T47D (cell line): ENCODE measurements around the gene CNGB1.

Experiments used
- DNase-seq, 2 experiments: peaks; one replicate each; pipeline versions ENCODE4 v3.0.0 to v3.0.0-alpha.2; 2011 to 2012; ENCODE audit warnings: low read depth in 1 of 2, low spot score in 1 of 2
- JUND ChIP-seq: IDR thresholded peaks from 2 replicates; pipeline ENCODE4 v1.6.1; 2012; ENCODE audit warnings: low read depth
- in situ Hi-C: cut with HindIII; loops from 2 replicates; pipeline ENCODE4 v1.10.0; 2016; ENCODE audit warnings: low sequenced_read_pairs, low pct_unique_long_range_greater_than_20kb

CNGB1 gene

GRCh38 chr16:57940382-57940966 lies 30.5 kb downstream of the CNGB1 start:
- no peak for TF ChIP-seq JUND
- in situ Hi-C loops: no loop called here
- DNase-seq: no peak

- no peak for TF ChIP-seq JUND
- DNase-seq: no peak
- in situ Hi-C loops: no loop called here
Measured at GRCh38 chr16:57939872-57940224, 31.1 kb downstream of the CNGB1 start.

GRCh38 chr16:57938936-57939871 lies 31.7 kb downstream of the CNGB1 start:
- in situ Hi-C loops: no loop called here
- TF ChIP-seq JUND: no peak
- DNase-seq: peak in 1 of 2 experiments; percentile 32

DNA sequence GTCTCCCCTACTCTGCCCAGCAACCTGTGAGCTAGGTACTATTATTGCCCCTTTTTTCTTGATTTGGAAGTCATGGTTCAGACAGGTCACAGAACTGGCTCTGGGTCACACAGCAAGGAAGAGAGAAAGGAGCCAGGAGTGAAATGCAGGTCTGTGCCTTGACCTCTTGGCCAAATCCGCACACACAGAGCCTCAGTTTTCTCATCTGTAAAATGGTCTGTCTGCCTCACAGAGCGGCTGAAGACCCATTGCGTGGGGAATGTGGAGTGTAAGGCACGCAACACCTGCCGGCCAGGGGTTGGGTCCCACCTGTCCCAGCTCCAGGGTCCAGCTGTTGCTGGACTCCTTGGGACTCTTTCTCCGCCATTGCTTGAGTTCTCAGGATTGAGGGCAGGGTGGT lies 32.4 kb downstream of the CNGB1 start:
- in situ Hi-C loops: no loop called here
- no peak for DNase-seq
- no peak for TF ChIP-seq JUND

GRCh38 chr16:57937861-57938260 lies 33.1 kb downstream of the CNGB1 start:
- TF ChIP-seq JUND: no peak
- in situ Hi-C loops: no loop called here
- no peak for DNase-seq

- TF ChIP-seq JUND: no peak
- DNase-seq: no peak
- in situ Hi-C loops: no loop called here
Measured at GRCh38 chr16:57935904-57936303, 35.0 kb downstream of the CNGB1 start.

DNA sequence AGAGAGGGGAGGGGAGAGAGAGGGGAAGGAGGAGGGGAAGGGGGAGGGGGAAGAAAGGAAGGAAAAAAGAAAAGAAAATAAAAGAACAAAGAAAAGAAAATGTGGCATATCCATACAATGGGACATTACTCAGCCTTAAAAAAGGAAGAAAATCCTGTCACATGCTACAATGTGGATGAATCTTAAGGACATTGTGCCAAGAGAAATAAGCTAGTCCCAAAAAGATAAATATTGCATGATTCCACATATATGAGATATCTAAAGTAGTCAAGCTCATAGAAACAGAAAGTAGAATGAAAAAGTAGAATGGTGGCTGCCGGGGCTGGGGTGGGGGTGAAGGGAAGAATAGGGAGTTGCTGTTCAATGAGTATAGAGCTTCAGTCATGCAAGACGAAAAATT lies 40.4 kb downstream of the CNGB1 start:
- TF ChIP-seq JUND: no peak
- no peak for DNase-seq
- in situ Hi-C loops: no loop called here

DNA sequence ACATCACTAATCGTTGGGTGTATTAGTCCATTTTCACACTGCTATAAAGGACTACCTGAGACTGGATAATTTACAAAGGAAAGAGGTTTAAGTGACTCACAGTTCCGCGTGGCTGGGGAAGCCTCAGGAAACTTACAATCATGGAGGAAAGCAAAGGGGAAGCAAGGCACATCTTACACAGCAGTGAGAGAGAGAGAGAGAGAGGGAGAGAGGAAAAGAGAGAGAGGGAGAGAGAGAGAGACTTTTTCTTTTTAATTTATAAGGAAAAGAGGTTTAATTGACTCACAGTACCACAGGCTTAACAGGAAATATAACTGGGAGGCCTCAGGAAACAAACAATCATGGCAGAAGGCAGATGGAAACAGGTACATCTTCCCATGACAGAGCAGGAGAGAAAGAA lies 41.7 kb downstream of the CNGB1 start:
- DNase-seq: no peak
- TF ChIP-seq JUND: no peak
- in situ Hi-C loops: no loop called here

DNA sequence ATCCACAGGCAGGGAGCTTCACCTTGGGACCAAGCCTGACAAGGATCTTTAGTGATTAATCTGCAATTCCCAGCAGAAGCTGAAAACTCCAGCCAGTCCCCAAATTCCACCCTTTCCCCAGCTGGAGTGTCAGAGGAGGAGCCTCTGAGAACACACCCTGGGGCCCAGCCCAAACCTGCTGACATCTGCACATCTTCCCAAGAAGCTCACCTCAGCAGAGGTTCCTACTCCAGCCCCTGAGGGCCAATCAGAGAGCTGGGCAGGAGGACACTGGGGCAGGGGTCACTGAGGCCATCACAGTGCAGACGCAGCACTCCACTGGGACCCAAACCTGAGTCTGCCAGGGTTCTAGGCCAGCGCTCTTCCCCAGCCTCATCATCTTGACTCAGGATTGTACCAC lies 44.9 kb downstream of the CNGB1 start:
- no peak for DNase-seq
- TF ChIP-seq JUND: no peak
- in situ Hi-C loops: no loop called here

GRCh38 chr16:57925310-57925709 lies 45.6 kb downstream of the CNGB1 start:
- in situ Hi-C loops: no loop called here
- DNase-seq: no peak
- TF ChIP-seq JUND: no peak

- DNase-seq: no peak
- in situ Hi-C loops: no loop called here
- TF ChIP-seq JUND: no peak
Measured at GRCh38 chr16:57924514-57924913, 46.4 kb downstream of the CNGB1 start.

- TF ChIP-seq JUND: no peak
- in situ Hi-C loops: no loop called here
- DNase-seq: no peak
Measured at GRCh38 chr16:57923841-57924240, 47.1 kb downstream of the CNGB1 start.

DNA sequence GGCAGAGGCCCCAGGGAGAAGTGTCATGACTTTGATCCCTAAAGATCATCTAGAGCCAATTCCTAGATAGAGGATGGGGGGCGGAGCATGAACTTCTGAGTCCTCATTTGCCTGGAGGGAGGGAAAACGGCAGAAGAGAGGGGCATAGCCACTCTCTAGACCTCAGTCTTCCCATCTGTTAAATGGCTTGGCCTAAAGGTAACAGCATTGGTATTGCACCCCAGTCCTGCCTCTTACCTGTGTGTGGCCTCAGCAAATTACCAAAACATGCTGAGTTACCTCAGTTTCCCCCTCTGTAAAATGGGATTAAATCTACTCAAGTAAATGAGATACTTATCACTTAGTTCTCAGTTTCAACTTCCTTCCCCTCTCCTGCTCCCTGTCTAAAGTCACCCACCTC lies 47.5 kb downstream of the CNGB1 start:
- TF ChIP-seq JUND: no peak
- in situ Hi-C loops: no loop called here

More for the DNA sequence above, 47.5 kb downstream of the CNGB1 start:
- no peak for DNase-seq
